ENCODE data around the gene E4F1.

The E4F1 gene

DNA sequence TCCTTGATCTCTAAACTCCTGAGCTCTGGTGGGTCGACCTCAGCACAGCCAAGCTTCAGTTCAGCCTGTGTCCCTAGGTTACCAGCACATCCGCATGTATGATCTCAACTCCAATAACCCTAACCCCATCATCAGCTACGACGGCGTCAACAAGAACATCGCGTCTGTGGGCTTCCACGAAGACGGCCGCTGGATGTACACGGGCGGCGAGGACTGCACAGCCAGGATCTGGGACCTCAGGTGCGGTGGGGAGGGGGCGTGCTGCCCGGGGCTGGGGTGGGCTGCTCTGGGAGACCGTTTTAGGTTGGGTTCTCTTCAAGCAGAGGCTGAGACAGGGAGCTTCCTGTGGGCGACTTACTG lies 17.0 kb upstream of the E4F1 start:
- no peak overlapping the region for H3K27ac ChIP-seq (ENCODE audit: low read length, poor library complexity, severe bottlenecking)
- H2AFZ ChIP-seq (ENCODE audit: low read depth, low read length) = no peak overlapping the region
- peak overlapping the region in 1 of 2 experiments; percentile 94 for H2BK12ac ChIP-seq (ENCODE audit: low read length in 2 of 2)
- H3K27me3 ChIP-seq (ENCODE audit: control insufficient read depth in 1 of 2, insufficient read depth in 1 of 2, low read length in 2 of 2) = no peaks in the 10 kb centered on the region
- H3K18ac ChIP-seq (ENCODE audit: low read depth in 1 of 2, low read length in 2 of 2) = peak overlapping the region; percentile 85 to 96
- peak overlapping the region; percentile 96 for H3K4me2 ChIP-seq (ENCODE audit: low read length, poor library complexity, severe bottlenecking)
- H3K4me1 ChIP-seq (ENCODE audit: control insufficient read depth, insufficient read depth, low read depth, low read length) = peaks cover 27% of the 10 kb centered on the region
- H3K4ac ChIP-seq (ENCODE audit: low read depth in 1 of 2, low read length in 2 of 2) = peak overlapping the region; percentile 96 to 99
- peaks cover 26 to 52% of the 10 kb centered on the region in 2 experiments for H3K36me3 ChIP-seq (ENCODE audit: control insufficient read depth in 1 of 2, insufficient read depth in 2 of 2, low read depth in 1 of 2, low read length in 2 of 2)
- peak overlapping the region; percentile 39 for H2AK5ac ChIP-seq (ENCODE audit: low read length, severe bottlenecking)
- peak overlapping the region in 1 of 2 experiments; percentile 97 for H3K14ac ChIP-seq (ENCODE audit: low read length in 2 of 2)
- peak overlapping the region; percentile 97 for H3K9ac ChIP-seq (ENCODE audit: low read length)
- no peak overlapping the region for H2BK15ac ChIP-seq (ENCODE audit: low read depth, poor library complexity, severe bottlenecking)
- H3K4me3 ChIP-seq (ENCODE audit: insufficient read depth in 1 of 2, low read depth in 1 of 2, low read length in 2 of 2) = peak overlapping the region; percentile 92 to 94
- WGBS = 90% methylated on average over 18 of the region's 18 CpGs
- H2BK5ac ChIP-seq (ENCODE audit: low read depth, low read length, poor library complexity, severe bottlenecking) = no peak overlapping the region
- H4K91ac ChIP-seq (ENCODE audit: low read length) = peak overlapping the region; percentile 97
- H3K79me1 ChIP-seq (replicated peaks; ENCODE audit: low read length, poor library complexity, severe bottlenecking) = peaks cover 26% of the 10 kb centered on the region
- H2BK120ac ChIP-seq (ENCODE audit: low read depth, low read length) = no peak overlapping the region
- H3K9me3 ChIP-seq (ENCODE audit: control insufficient read depth, low read length) = no peaks in the 10 kb centered on the region
- DNase-seq = no peak
- H3K23ac ChIP-seq (ENCODE audit: low read length in 2 of 2) = peak overlapping the region in 1 of 2 experiments; percentile 16
- H4K8ac ChIP-seq (ENCODE audit: low read length) = peak overlapping the region; percentile 41

DNA sequence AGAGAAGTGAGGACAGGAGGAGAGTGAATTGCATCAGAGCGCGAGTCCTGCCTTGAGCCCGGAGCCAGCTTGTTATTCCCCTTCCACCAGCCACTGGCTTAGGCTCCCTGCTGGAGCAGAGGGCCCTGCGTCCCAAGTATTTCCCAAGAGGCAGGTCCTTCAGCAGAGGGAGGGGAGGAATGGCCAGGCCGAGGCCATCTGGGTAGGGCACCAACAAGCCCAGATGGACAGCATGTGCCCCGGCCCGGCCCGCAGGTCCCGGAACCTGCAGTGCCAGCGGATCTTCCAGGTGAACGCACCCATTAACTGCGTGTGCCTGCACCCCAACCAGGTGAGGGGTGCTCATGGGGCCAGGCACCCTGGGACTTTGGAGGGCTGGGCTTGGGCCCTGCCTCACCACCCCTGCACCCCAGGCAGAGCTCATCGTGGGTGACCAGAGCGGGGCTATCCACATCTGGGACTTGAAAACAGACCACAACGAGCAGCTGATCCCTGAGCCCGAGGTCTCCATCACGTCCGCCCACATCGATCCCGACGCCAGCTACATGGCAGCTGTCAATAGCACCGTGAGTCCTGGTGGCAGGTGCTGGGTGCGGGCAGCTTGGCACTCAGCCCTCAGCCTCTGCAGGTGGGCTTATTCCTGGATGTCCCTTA lies 16.5 kb upstream of the E4F1 start:
- Histone ChIP-seq H3K4me1 (ENCODE audit: control insufficient read depth, insufficient read depth, low read depth, low read length) (peaks cover 31% of the 10 kb centered on the region), H4K91ac (ENCODE audit: low read length) (no peak overlapping the region), H3K36me3 (ENCODE audit: control insufficient read depth in 1 of 2, insufficient read depth in 2 of 2, low read depth in 1 of 2, low read length in 2 of 2) (peaks cover 26 to 56% of the 10 kb centered on the region in 2 experiments), H3K9ac (ENCODE audit: low read length) (peak overlapping the region; percentile 22), H3K27me3 (ENCODE audit: control insufficient read depth in 1 of 2, insufficient read depth in 1 of 2, low read length in 2 of 2) (no peaks in the 10 kb centered on the region), H3K4me3 (ENCODE audit: insufficient read depth in 1 of 2, low read depth in 1 of 2, low read length in 2 of 2) (peak overlapping the region in 1 of 2 experiments; percentile 94), H2AFZ (ENCODE audit: low read depth, low read length) (no peak overlapping the region), H3K4ac (ENCODE audit: low read depth in 1 of 2, low read length in 2 of 2) (no peak overlapping the region), H3K18ac (ENCODE audit: low read depth in 1 of 2, low read length in 2 of 2) (no peak overlapping the region), H2AK5ac (ENCODE audit: low read length, severe bottlenecking) (no peak overlapping the region), H2BK12ac (ENCODE audit: low read length in 2 of 2) (no peak overlapping the region), H3K27ac (ENCODE audit: low read length, poor library complexity, severe bottlenecking) (no peak overlapping the region), H3K4me2 (ENCODE audit: low read length, poor library complexity, severe bottlenecking) (no peak overlapping the region), H3K9me3 (ENCODE audit: control insufficient read depth, low read length) (no peaks in the 10 kb centered on the region), H4K8ac (ENCODE audit: low read length) (peak overlapping the region; percentile 41), H2BK5ac (ENCODE audit: low read depth, low read length, poor library complexity, severe bottlenecking) (no peak overlapping the region), H3K14ac (ENCODE audit: low read length in 2 of 2) (no peak overlapping the region), H3K23ac (ENCODE audit: low read length in 2 of 2) (no peak overlapping the region), H3K79me1 (replicated peaks; ENCODE audit: low read length, poor library complexity, severe bottlenecking) (peaks cover 30% of the 10 kb centered on the region), H2BK15ac (ENCODE audit: low read depth, poor library complexity, severe bottlenecking) (no peak overlapping the region), H2BK120ac (ENCODE audit: low read depth, low read length) (no peak overlapping the region)
- DNase-seq = no peak
- WGBS = 96% methylated on average over 23 of the region's 23 CpGs

DNA sequence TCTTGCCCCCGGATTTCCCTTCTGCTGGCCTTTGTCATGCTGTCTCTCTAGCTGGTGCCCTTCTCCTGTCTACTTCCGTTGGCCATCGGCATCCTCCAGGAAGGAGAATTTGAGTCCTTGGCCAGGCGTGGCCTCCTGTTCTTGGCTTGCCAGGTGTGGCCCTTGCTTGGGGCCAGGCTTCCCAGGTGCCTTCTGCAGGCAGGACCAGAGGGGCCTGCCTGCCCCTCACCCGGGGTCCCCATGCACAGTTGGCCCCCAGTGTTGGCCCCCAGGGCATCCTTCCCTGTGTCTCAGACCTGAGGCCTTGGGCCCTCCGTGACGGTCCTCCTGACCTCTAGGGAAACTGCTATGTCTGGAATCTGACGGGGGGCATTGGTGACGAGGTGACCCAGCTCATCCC lies 15.5 kb upstream of the E4F1 start:
- no peak overlapping the region for H3K9ac ChIP-seq (ENCODE audit: low read length)
- H3K27me3 ChIP-seq (ENCODE audit: control insufficient read depth in 1 of 2, insufficient read depth in 1 of 2, low read length in 2 of 2) = no peaks in the 10 kb centered on the region
- H3K36me3 ChIP-seq (ENCODE audit: control insufficient read depth in 1 of 2, insufficient read depth in 2 of 2, low read depth in 1 of 2, low read length in 2 of 2) = peaks cover 31 to 66% of the 10 kb centered on the region in 2 experiments
- no peak overlapping the region for H3K18ac ChIP-seq (ENCODE audit: low read depth in 1 of 2, low read length in 2 of 2)
- H3K9me3 ChIP-seq (ENCODE audit: control insufficient read depth, low read length) = no peaks in the 10 kb centered on the region
- WGBS = 96% methylated on average over 9 of the region's 9 CpGs
- no peak overlapping the region for H3K27ac ChIP-seq (ENCODE audit: low read length, poor library complexity, severe bottlenecking)
- H3K4ac ChIP-seq (ENCODE audit: low read depth in 1 of 2, low read length in 2 of 2) = no peak overlapping the region
- H4K91ac ChIP-seq (ENCODE audit: low read length) = no peak overlapping the region
- no peak for DNase-seq
- peak overlapping the region; percentile 49 for H2BK15ac ChIP-seq (ENCODE audit: low read depth, poor library complexity, severe bottlenecking)
- H2BK120ac ChIP-seq (ENCODE audit: low read depth, low read length) = no peak overlapping the region
- no peak overlapping the region for H2AFZ ChIP-seq (ENCODE audit: low read depth, low read length)
- peaks cover 41% of the 10 kb centered on the region for H3K4me1 ChIP-seq (ENCODE audit: control insufficient read depth, insufficient read depth, low read depth, low read length)
- no peak overlapping the region for H3K23ac ChIP-seq (ENCODE audit: low read length in 2 of 2)
- no peak overlapping the region for H3K14ac ChIP-seq (ENCODE audit: low read length in 2 of 2)
- H2BK5ac ChIP-seq (ENCODE audit: low read depth, low read length, poor library complexity, severe bottlenecking) = no peak overlapping the region
- H3K4me2 ChIP-seq (ENCODE audit: low read length, poor library complexity, severe bottlenecking) = no peak overlapping the region
- H4K8ac ChIP-seq (ENCODE audit: low read length) = no peak overlapping the region
- no peak overlapping the region for H2AK5ac ChIP-seq (ENCODE audit: low read length, severe bottlenecking)
- no peak overlapping the region for H2BK12ac ChIP-seq (ENCODE audit: low read length in 2 of 2)
- no peak overlapping the region for H3K4me3 ChIP-seq (ENCODE audit: insufficient read depth in 1 of 2, low read depth in 1 of 2, low read length in 2 of 2)
- H3K79me1 ChIP-seq (replicated peaks; ENCODE audit: low read length, poor library complexity, severe bottlenecking) = peaks cover 38% of the 10 kb centered on the region

DNA sequence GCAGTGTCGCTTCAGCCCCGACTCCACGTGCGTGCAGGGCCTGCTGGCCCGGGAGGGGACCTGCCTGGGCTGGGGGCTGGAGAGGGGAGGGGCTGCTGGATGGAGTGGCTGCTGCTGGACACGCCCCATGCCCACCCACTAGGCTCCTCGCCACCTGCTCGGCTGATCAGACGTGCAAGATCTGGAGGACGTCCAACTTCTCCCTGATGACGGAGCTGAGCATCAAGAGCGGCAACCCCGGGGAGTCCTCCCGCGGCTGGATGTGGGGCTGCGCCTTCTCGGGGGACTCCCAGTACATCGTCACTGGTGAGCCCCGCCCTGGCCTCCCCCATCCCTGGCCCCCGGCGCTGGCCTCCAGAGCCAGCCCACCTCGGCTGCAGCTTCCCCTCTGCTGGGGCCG lies 15.1 kb upstream of the E4F1 start:
- no peak overlapping the region for H3K23ac ChIP-seq (ENCODE audit: low read length in 2 of 2)
- no peak overlapping the region for H2AK5ac ChIP-seq (ENCODE audit: low read length, severe bottlenecking)
- H3K36me3 ChIP-seq (ENCODE audit: control insufficient read depth in 1 of 2, insufficient read depth in 2 of 2, low read depth in 1 of 2, low read length in 2 of 2) = peaks cover 31 to 67% of the 10 kb centered on the region in 2 experiments
- no peak for DNase-seq
- H3K9me3 ChIP-seq (ENCODE audit: control insufficient read depth, low read length) = no peaks in the 10 kb centered on the region
- H3K4me2 ChIP-seq (ENCODE audit: low read length, poor library complexity, severe bottlenecking) = no peak overlapping the region
- no peak overlapping the region for H4K8ac ChIP-seq (ENCODE audit: low read length)
- no peak overlapping the region for H2AFZ ChIP-seq (ENCODE audit: low read depth, low read length)
- no peak overlapping the region for H3K27ac ChIP-seq (ENCODE audit: low read length, poor library complexity, severe bottlenecking)
- no peak overlapping the region for H3K9ac ChIP-seq (ENCODE audit: low read length)
- H2BK15ac ChIP-seq (ENCODE audit: low read depth, poor library complexity, severe bottlenecking) = no peak overlapping the region
- no peak overlapping the region for H3K4ac ChIP-seq (ENCODE audit: low read depth in 1 of 2, low read length in 2 of 2)
- H2BK12ac ChIP-seq (ENCODE audit: low read length in 2 of 2) = no peak overlapping the region
- H3K14ac ChIP-seq (ENCODE audit: low read length in 2 of 2) = no peak overlapping the region
- no peak overlapping the region for H2BK5ac ChIP-seq (ENCODE audit: low read depth, low read length, poor library complexity, severe bottlenecking)
- H3K4me1 ChIP-seq (ENCODE audit: control insufficient read depth, insufficient read depth, low read depth, low read length) = peaks cover 45% of the 10 kb centered on the region
- no peak overlapping the region for H4K91ac ChIP-seq (ENCODE audit: low read length)
- 96% methylated on average over 19 of the region's 23 CpGs for WGBS
- no peak overlapping the region for H3K4me3 ChIP-seq (ENCODE audit: insufficient read depth in 1 of 2, low read depth in 1 of 2, low read length in 2 of 2)
- H3K18ac ChIP-seq (ENCODE audit: low read depth in 1 of 2, low read length in 2 of 2) = no peak overlapping the region
- H2BK120ac ChIP-seq (ENCODE audit: low read depth, low read length) = no peak overlapping the region
- no peaks in the 10 kb centered on the region for H3K27me3 ChIP-seq (ENCODE audit: control insufficient read depth in 1 of 2, insufficient read depth in 1 of 2, low read length in 2 of 2)
- H3K79me1 ChIP-seq (replicated peaks; ENCODE audit: low read length, poor library complexity, severe bottlenecking) = peaks cover 38% of the 10 kb centered on the region
